ENCODE results near the gene OXSM. TPM values are rescaled to one million over a fixed set of nuclear protein-coding genes. Genes with fewer than 3 reads are reported as not detected.

OXSM gene
- polyA plus RNA-seq, 3 donors, result 2.9 to 8.2 (median 4.5) TPM

DNA sequence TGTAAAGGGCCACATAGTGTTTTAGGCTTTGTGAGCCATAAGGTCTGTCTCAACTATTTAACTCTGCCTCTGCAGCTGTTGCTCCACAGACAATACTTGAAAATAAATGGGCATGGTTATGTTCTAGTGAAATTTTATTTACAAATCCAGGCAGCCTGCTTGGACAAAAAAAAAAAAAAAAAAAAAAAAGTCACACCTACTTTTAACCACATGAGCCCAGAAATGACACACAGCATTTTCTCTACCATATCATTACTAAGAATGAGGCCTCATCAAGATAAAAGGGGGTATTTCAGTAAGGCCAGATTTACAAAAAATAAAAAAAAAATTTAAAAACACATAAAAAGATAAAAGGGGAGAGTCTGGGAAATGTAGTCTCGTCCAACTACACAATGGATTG is 4.9 kb upstream of the OXSM start:
- no peak overlapping the region for H3K9ac ChIP-seq (ENCODE audit: insufficient read depth, low read length, poor library complexity, severe bottlenecking)
- peaks cover 36% of the 10 kb centered on the region for H3K4me1 Mint-ChIP-seq
- H3K4me1 ChIP-seq (ENCODE audit: control insufficient read depth in 1 of 2, insufficient read depth in 2 of 2, low read length in 2 of 2), result peaks cover 27 to 41% of the 10 kb centered on the region in 2 donors
- intact Hi-C loops (cut with micrococcal nuclease), result loop anchor here (5.0 kb wide), 2 partner anchors 118 to 123 kb away; partner anchors contain the start of gene TOP2B (in 1 of the 2)
- H2AFZ ChIP-seq (ENCODE audit: insufficient read depth, low read depth, low read length, poor library complexity, severe bottlenecking), result no peak overlapping the region
- TF ChIP-seq, protein P1, sequence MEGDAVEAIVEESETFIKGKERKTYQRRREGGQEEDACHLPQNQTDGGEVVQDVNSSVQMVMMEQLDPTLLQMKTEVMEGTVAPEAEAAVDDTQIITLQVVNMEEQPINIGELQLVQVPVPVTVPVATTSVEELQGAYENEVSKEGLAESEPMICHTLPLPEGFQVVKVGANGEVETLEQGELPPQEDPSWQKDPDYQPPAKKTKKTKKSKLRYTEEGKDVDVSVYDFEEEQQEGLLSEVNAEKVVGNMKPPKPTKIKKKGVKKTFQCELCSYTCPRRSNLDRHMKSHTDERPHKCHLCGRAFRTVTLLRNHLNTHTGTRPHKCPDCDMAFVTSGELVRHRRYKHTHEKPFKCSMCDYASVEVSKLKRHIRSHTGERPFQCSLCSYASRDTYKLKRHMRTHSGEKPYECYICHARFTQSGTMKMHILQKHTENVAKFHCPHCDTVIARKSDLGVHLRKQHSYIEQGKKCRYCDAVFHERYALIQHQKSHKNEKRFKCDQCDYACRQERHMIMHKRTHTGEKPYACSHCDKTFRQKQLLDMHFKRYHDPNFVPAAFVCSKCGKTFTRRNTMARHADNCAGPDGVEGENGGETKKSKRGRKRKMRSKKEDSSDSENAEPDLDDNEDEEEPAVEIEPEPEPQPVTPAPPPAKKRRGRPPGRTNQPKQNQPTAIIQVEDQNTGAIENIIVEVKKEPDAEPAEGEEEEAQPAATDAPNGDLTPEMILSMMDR (IDR thresholded peaks at IDR 0.05), result no peak
- H4K20me1 ChIP-seq (ENCODE audit: insufficient read depth, low read length), result peaks cover 13% of the 10 kb centered on the region
- H3K9me3 Mint-ChIP-seq, result no peaks in the 10 kb centered on the region
- DNase-seq, result no peak
- no peak overlapping the region for H3K27ac ChIP-seq (ENCODE audit: low read depth in 1 of 2, low read length in 2 of 2)
- WGBS (ENCODE audit: insufficient coverage), result no CpG with 5 or more reads among the region's 1 CpG
- H3K4me2 ChIP-seq (replicated peaks; ENCODE audit: extremely low read depth, low read length, poor library complexity, severe bottlenecking), result no peak overlapping the region
- H3K36me3 Mint-ChIP-seq, result no peaks in the 10 kb centered on the region
- no peaks in the 10 kb centered on the region for H3K36me3 ChIP-seq (replicated peaks in 1 of 2; ENCODE audit: control insufficient read depth in 1 of 2, insufficient read depth in 2 of 2, low read length in 2 of 2)
- H3K4me3 Mint-ChIP-seq, result no peak overlapping the region
- H3K9me3 ChIP-seq (replicated peaks in 1 of 2; ENCODE audit: control insufficient read depth in 1 of 2, insufficient read depth in 1 of 2, low read length in 2 of 2), result no peaks in the 10 kb centered on the region
- peaks cover 37% of the 10 kb centered on the region for H3K79me2 ChIP-seq (ENCODE audit: insufficient read depth, low read length)
- H3K4me3 ChIP-seq (replicated peaks in 1 of 3; ENCODE audit: low read depth in 2 of 3, low read length in 3 of 3), result no peak overlapping the region
- H3K27me3 ChIP-seq (ENCODE audit: control insufficient read depth in 2 of 2, insufficient read depth in 2 of 2, low read length in 2 of 2), result no peaks in the 10 kb centered on the region
- H3K27me3 Mint-ChIP-seq (ENCODE audit: low read depth in 3 of 3), result no peaks in the 10 kb centered on the region
- no peak overlapping the region for H3K27ac Mint-ChIP-seq

DNA sequence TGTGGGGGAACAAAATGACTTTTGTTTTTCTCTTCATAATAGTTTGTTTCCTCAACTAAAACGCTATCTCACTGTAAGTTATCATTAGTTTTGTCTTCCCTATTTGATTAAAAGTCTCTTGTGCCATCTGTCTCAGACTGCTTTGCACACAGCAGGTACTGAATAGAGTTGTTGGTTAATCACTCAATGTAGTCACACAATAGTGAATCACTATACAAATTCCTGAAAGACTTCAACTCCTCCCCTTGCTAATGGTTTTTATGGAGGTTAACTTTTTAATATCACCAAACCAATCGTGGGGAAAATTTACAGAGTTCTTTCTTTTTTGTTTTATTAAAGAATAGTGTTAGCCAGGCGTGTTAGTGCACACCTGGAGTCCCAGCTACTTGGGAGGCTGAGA is 4.1 kb upstream of the OXSM start:
- no peak overlapping the region for H3K4me2 ChIP-seq (replicated peaks; ENCODE audit: extremely low read depth, low read length, poor library complexity, severe bottlenecking)
- H3K79me2 ChIP-seq (ENCODE audit: insufficient read depth, low read length), result peaks cover 35% of the 10 kb centered on the region
- H2AFZ ChIP-seq (ENCODE audit: insufficient read depth, low read depth, low read length, poor library complexity, severe bottlenecking), result no peak overlapping the region
- peak in 1 of 3 donors; percentile 32 for DNase-seq
- no peaks in the 10 kb centered on the region for H3K36me3 ChIP-seq (replicated peaks in 1 of 2; ENCODE audit: control insufficient read depth in 1 of 2, insufficient read depth in 2 of 2, low read length in 2 of 2)
- peaks cover 8% of the 10 kb centered on the region for H4K20me1 ChIP-seq (ENCODE audit: insufficient read depth, low read length)
- no peak overlapping the region for H3K4me3 ChIP-seq (replicated peaks in 1 of 3; ENCODE audit: low read depth in 2 of 3, low read length in 3 of 3)
- no peak overlapping the region for H3K4me3 Mint-ChIP-seq
- peaks cover 33 to 48% of the 10 kb centered on the region in 2 donors for H3K4me1 ChIP-seq (ENCODE audit: control insufficient read depth in 1 of 2, insufficient read depth in 2 of 2, low read length in 2 of 2)
- H3K9me3 Mint-ChIP-seq, result no peaks in the 10 kb centered on the region
- no peaks in the 10 kb centered on the region for H3K27me3 ChIP-seq (ENCODE audit: control insufficient read depth in 2 of 2, insufficient read depth in 2 of 2, low read length in 2 of 2)
- H3K27ac Mint-ChIP-seq, result no peak overlapping the region
- H3K36me3 Mint-ChIP-seq, result no peaks in the 10 kb centered on the region
- H3K27me3 Mint-ChIP-seq (ENCODE audit: low read depth in 3 of 3), result peaks cover 0 to 2% (median 0%) of the 10 kb centered on the region in 3 donors
- intact Hi-C loops (cut with micrococcal nuclease), result no loop called here
- TF ChIP-seq, protein P1 (IDR thresholded peaks at IDR 0.05), result no peak
- H3K27ac ChIP-seq (ENCODE audit: low read depth in 1 of 2, low read length in 2 of 2), result no peak overlapping the region
- WGBS (ENCODE audit: insufficient coverage), result 100% methylated on average over 1 of the region's 3 CpGs
- no peak overlapping the region for H3K9ac ChIP-seq (ENCODE audit: insufficient read depth, low read length, poor library complexity, severe bottlenecking)
- no peaks in the 10 kb centered on the region for H3K9me3 ChIP-seq (replicated peaks in 1 of 2; ENCODE audit: control insufficient read depth in 1 of 2, insufficient read depth in 1 of 2, low read length in 2 of 2)
- peaks cover 35% of the 10 kb centered on the region for H3K4me1 Mint-ChIP-seq

Data from CD14-positive monocyte (primary cell).